HG03378 (cell line): ENCODE results near the gene PRMT9.

ENCODE experiments used
- ATAC-seq: cut with Tn5 transposase; IDR thresholded peaks from one replicate; pipeline ENCODE4 v1.9.1; 2021; ENCODE audit warnings: mild to moderate bottlenecking, moderate library complexity; ENCODE audit not compliant: unreplicated experiment

PRMT9 gene

GRCh38 chr4:147625733-147626132 lies 58.2 kb downstream of the PRMT9 start:
- no peak for ATAC-seq

GRCh38 chr4:147620315-147620714 lies 63.6 kb downstream of the PRMT9 start:
- ATAC-seq: no peak

- peak; percentile 12 for ATAC-seq
Observed at GRCh38 chr4:147617841-147618691, 65.9 kb downstream of the PRMT9 start.

- peak; percentile 99 for ATAC-seq
Observed at GRCh38 chr4:147617173-147617840, 66.7 kb downstream of the PRMT9 start, which contains the start of gene TMEM184C. TMEM184C (plus strand) TSS chr4:147617397; CDS start chr4:147617957, 560 bp downstream.

GRCh38 chr4:147616849-147617172 lies 67.2 kb downstream of the PRMT9 start:
- peak; percentile 12 for ATAC-seq

GRCh38 chr4:147610686-147611085 lies 73.3 kb downstream of the PRMT9 start:
- ATAC-seq: no peak

- no peak for ATAC-seq
Observed at GRCh38 chr4:147607471-147607870, 76.5 kb downstream of the PRMT9 start.

- no peak for ATAC-seq
Observed at GRCh38 chr4:147605499-147605898, 78.5 kb downstream of the PRMT9 start.

GRCh38 chr4:147599769-147600168 lies 84.2 kb downstream of the PRMT9 start:
- no peak for ATAC-seq

GRCh38 chr4:147599206-147599605 lies 84.8 kb downstream of the PRMT9 start:
- no peak for ATAC-seq

GRCh38 chr4:147597561-147597960 lies 86.4 kb downstream of the PRMT9 start:
- ATAC-seq: no peak

GRCh38 chr4:147596981-147597380 lies 87.0 kb downstream of the PRMT9 start:
- no peak for ATAC-seq

GRCh38 chr4:147596377-147596776 lies 87.6 kb downstream of the PRMT9 start:
- ATAC-seq: no peak

- no peak for ATAC-seq
Observed at GRCh38 chr4:147594578-147594977, 89.4 kb downstream of the PRMT9 start.

GRCh38 chr4:147594107-147594506 lies 89.9 kb downstream of the PRMT9 start:
- ATAC-seq: no peak

- no peak for ATAC-seq
Observed at GRCh38 chr4:147591106-147591505, 92.9 kb downstream of the PRMT9 start.

GRCh38 chr4:147590249-147590920 lies 93.6 kb downstream of the PRMT9 start:
- no peak for ATAC-seq

- ATAC-seq: no peak
Observed at GRCh38 chr4:147589586-147589985, 94.4 kb downstream of the PRMT9 start.
